Measurements from ENCODE around the gene CDK4.

Gene CDK4

GRCh38 chr12:57755454-57756372 lies 3.6 kb upstream of the CDK4 start:
- no peak for FAIRE-seq

- no peak for FAIRE-seq
These were observed 3.0 kb upstream of the CDK4 start for GRCh38 chr12:57755194-57755453.

- no peak for FAIRE-seq
These were observed 2.5 kb upstream of the CDK4 start, which contains the start of gene MARCHF9 for GRCh38 chr12:57754411-57755193. Gene MARCHF9 (plus strand): TSS chr12:57755103. CDS start chr12:57755529, 426 bp downstream.

- no peak for FAIRE-seq
These were observed 1.7 kb upstream of the CDK4 start for GRCh38 chr12:57753756-57754337.

- no peak for FAIRE-seq
These were observed 524 bp upstream of the CDK4 start for GRCh38 chr12:57752668-57753000.

GRCh38 chr12:57751432-57751787 lies 700 bp downstream of the CDK4 start:
- FAIRE-seq = no peak

- FAIRE-seq = no peak
These were observed 1.3 kb downstream of the CDK4 start for GRCh38 chr12:57750561-57751431.

- FAIRE-seq = no peak
These were observed 3.0 kb downstream of the CDK4 start for GRCh38 chr12:57749061-57749460.

GRCh38 chr12:57746025-57746424 lies 6.1 kb downstream of the CDK4 start:
- FAIRE-seq = no peak

GRCh38 chr12:57745485-57745881 lies 6.6 kb downstream of the CDK4 start:
- FAIRE-seq = no peak

GRCh38 chr12:57744777-57745484 lies 7.2 kb downstream of the CDK4 start, which contains the start of gene TSPAN31:
Gene TSPAN31 (plus strand): TSS chr12:57745039. CDS start chr12:57745155, 116 bp downstream.
- no peak for FAIRE-seq

GRCh38 chr12:57744194-57744776 lies 7.8 kb downstream of the CDK4 start:
- FAIRE-seq = no peak

- no peak for FAIRE-seq
These were observed 8.3 kb downstream of the CDK4 start for GRCh38 chr12:57743769-57744168.

- FAIRE-seq = no peak
These were observed 10.0 kb downstream of the CDK4 start for GRCh38 chr12:57741844-57742738.

- FAIRE-seq = no peak
These were observed 10.7 kb downstream of the CDK4 start for GRCh38 chr12:57741413-57741789.

- FAIRE-seq = no peak
These were observed 11.3 kb downstream of the CDK4 start for GRCh38 chr12:57740656-57741412.

GRCh38 chr12:57739914-57740538 lies 12.1 kb downstream of the CDK4 start:
- FAIRE-seq = no peak

- no peak for FAIRE-seq
These were observed 12.7 kb downstream of the CDK4 start for GRCh38 chr12:57739387-57739786.

GRCh38 chr12:57738661-57739237 lies 13.4 kb downstream of the CDK4 start, which contains the start of gene AGAP2:
Gene AGAP2 (minus strand): TSS chr12:57738742. CDS start chr12:57738246, 496 bp downstream.
- FAIRE-seq = no peak
